ENCODE measurements around the gene GLP2R.

Gene GLP2R

DNA sequence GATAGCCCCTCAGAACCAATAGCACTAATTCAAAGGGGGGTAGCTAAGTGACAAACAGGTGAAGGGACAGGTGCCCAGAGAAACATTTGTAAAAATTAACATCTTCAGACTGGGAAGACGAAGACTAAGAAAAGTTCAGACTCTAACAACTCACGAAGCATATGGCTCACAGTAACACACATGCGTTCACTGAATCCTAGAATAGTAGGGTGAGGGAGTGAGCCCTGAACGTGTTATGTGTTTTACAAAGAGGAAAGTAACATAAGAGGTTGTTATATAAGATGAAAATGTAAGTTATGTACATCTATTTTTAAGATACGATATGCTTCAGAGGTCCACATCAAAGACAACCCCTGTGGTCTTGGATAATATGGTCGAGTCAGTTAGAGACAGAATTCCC, 19.0 kb upstream of the GLP2R start:
- WGBS, 2 donors (ENCODE audit: extremely low coverage in 2 of 2, insufficient read length in 2 of 2, insufficient replicate concordance in 1 of 2), result no CpG with 5 or more reads among the region's 6 CpGs
- H3K27me3 ChIP-seq (ENCODE audit: control insufficient read depth in 3 of 3, insufficient read depth in 3 of 3, low read depth in 1 of 3, low read length in 3 of 3), result no peaks in the 10 kb centered on the region

GRCh38 chr17:9809409-9809808, 16.3 kb upstream of the GLP2R start:
- H3K23ac ChIP-seq (ENCODE audit: low read depth, low read length, poor library complexity), result no peak overlapping the region
- WGBS, 2 donors (ENCODE audit: extremely low coverage in 2 of 2, insufficient read length in 2 of 2, insufficient replicate concordance in 1 of 2), result no CpG with 5 or more reads among the region's 8 CpGs

More for the DNA sequence above, 19.0 kb upstream of the GLP2R start:
- H3K4me1 ChIP-seq (ENCODE audit: control insufficient read depth in 2 of 2, insufficient read depth in 1 of 2, low read depth in 1 of 2, low read length in 2 of 2), result no peaks in the 10 kb centered on the region
- no peak overlapping the region for H2BK5ac ChIP-seq (ENCODE audit: low read length)
- no peak overlapping the region for H2BK120ac ChIP-seq (ENCODE audit: low read depth, low read length)
- H3K27ac ChIP-seq (replicated peaks; ENCODE audit: low read length), result no peak overlapping the region
- peaks cover 0 to 1% of the 10 kb centered on the region in 2 donors for H3K9me3 ChIP-seq (replicated peaks in 1 of 2; ENCODE audit: control insufficient read depth in 2 of 2, insufficient read depth in 1 of 2, low read depth in 1 of 2, low read length in 2 of 2)
- no peak overlapping the region for H3K4me3 ChIP-seq (ENCODE audit: low read length in 2 of 2)
- no peak overlapping the region for H3K14ac ChIP-seq (ENCODE audit: low read length)
- no peak overlapping the region for H3K4ac ChIP-seq (ENCODE audit: low read length)
- H3K23ac ChIP-seq (ENCODE audit: low read depth, low read length, poor library complexity), result no peak overlapping the region
- H2AFZ ChIP-seq (ENCODE audit: low read length), result no peak overlapping the region
- no peak overlapping the region for H4K8ac ChIP-seq (ENCODE audit: low read depth, low read length)
- no peaks in the 10 kb centered on the region for H3K36me3 ChIP-seq (replicated peaks in 1 of 2; ENCODE audit: control insufficient read depth in 2 of 2, insufficient read depth in 2 of 2, low read length in 2 of 2)
- no peak overlapping the region for H2BK15ac ChIP-seq (ENCODE audit: low read length)
- H3K4me2 ChIP-seq (ENCODE audit: insufficient read depth, low read length, poor library complexity, severe bottlenecking), result no peak overlapping the region
- no peak overlapping the region for H2BK12ac ChIP-seq (ENCODE audit: low read length)
- no peak overlapping the region for H3K9ac ChIP-seq (ENCODE audit: low read depth, low read length, poor library complexity)
- no peaks in the 10 kb centered on the region for H3K79me1 ChIP-seq (ENCODE audit: low read depth, low read length)
- H3K18ac ChIP-seq (ENCODE audit: low read length), result no peak overlapping the region
- no peak overlapping the region for H4K91ac ChIP-seq (ENCODE audit: low read depth, low read length, poor library complexity)
- no peak for DNase-seq (ENCODE audit: low spot score)
- no peak overlapping the region for H2AK5ac ChIP-seq (ENCODE audit: low read depth, low read length)

DNA sequence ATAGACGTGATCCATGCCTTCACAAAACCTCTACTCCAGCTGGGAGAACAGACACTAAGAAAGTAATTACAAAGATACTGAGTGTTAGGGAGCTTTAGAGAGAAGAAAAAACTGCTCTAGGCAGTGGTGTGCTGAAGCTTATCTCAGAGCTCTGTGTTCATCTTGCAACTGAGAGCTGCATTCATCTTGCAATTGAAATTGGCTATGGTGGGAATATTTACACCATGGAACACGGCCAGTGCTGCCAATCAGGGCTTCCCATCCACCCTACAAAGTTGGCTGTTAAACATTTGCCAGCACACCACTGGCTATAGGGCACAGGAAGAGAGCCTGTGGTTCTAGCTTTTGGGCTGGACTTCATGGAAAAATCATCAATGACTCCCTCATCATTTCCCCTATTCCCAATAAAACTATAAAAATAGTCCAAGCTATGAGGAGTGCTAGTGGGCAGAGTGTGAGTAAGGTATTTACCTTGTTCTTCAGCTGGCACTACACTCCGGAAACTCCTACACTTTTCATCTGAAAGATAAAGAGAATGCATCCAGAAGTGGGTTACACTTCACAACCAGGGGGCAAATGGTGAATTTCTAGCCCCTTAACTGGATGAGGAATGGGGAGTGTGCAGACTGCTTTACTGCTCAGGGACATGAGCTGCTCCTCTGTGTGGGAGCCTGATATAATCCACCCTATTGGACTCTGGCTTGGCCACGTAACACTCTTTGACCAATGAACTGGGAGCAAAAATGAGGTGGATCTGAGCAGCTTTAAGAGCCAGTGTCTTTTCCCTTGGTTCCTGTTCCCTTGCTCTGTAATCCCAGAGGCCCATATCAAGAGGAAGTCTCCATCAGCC, 15.4 kb upstream of the GLP2R start:
- H3K18ac ChIP-seq (ENCODE audit: low read length), result no peak overlapping the region
- no peak overlapping the region for H3K9ac ChIP-seq (ENCODE audit: low read depth, low read length, poor library complexity)
- no peak overlapping the region for H4K8ac ChIP-seq (ENCODE audit: low read depth, low read length)
- no peak overlapping the region for H3K14ac ChIP-seq (ENCODE audit: low read length)
- no peak overlapping the region for H3K27ac ChIP-seq (replicated peaks; ENCODE audit: low read length)
- no peak overlapping the region for H2BK5ac ChIP-seq (ENCODE audit: low read length)
- DNase-seq (ENCODE audit: low spot score), result no peak
- H2BK120ac ChIP-seq (ENCODE audit: low read depth, low read length), result no peak overlapping the region
- H2BK12ac ChIP-seq (ENCODE audit: low read length), result no peak overlapping the region
- H3K4me1 ChIP-seq (ENCODE audit: control insufficient read depth in 2 of 2, insufficient read depth in 1 of 2, low read depth in 1 of 2, low read length in 2 of 2), result no peaks in the 10 kb centered on the region
- no CpG with 5 or more reads among the region's 4 CpGs for WGBS, 2 donors (ENCODE audit: extremely low coverage in 2 of 2, insufficient read length in 2 of 2, insufficient replicate concordance in 1 of 2)
- H4K91ac ChIP-seq (ENCODE audit: low read depth, low read length, poor library complexity), result no peak overlapping the region
- no peak overlapping the region for H2BK15ac ChIP-seq (ENCODE audit: low read length)
- no peaks in the 10 kb centered on the region for H3K27me3 ChIP-seq (ENCODE audit: control insufficient read depth in 3 of 3, insufficient read depth in 3 of 3, low read depth in 1 of 3, low read length in 3 of 3)
- no peak overlapping the region for H2AFZ ChIP-seq (ENCODE audit: low read length)
- no peaks in the 10 kb centered on the region for H3K36me3 ChIP-seq (replicated peaks in 1 of 2; ENCODE audit: control insufficient read depth in 2 of 2, insufficient read depth in 2 of 2, low read length in 2 of 2)
- H3K4me3 ChIP-seq (ENCODE audit: low read length in 2 of 2), result no peak overlapping the region
- H3K79me1 ChIP-seq (ENCODE audit: low read depth, low read length), result no peaks in the 10 kb centered on the region
- H2AK5ac ChIP-seq (ENCODE audit: low read depth, low read length), result no peak overlapping the region
- no peaks in the 10 kb centered on the region for H3K9me3 ChIP-seq (replicated peaks in 1 of 2; ENCODE audit: control insufficient read depth in 2 of 2, insufficient read depth in 1 of 2, low read depth in 1 of 2, low read length in 2 of 2)
- H3K23ac ChIP-seq (ENCODE audit: low read depth, low read length, poor library complexity), result no peak overlapping the region
- H3K4me2 ChIP-seq (ENCODE audit: insufficient read depth, low read length, poor library complexity, severe bottlenecking), result no peak overlapping the region
- H3K4ac ChIP-seq (ENCODE audit: low read length), result no peak overlapping the region

More at GRCh38 chr17:9809409-9809808, 16.3 kb upstream of the GLP2R start:
- H3K4ac ChIP-seq (ENCODE audit: low read length), result no peak overlapping the region
- H3K9ac ChIP-seq (ENCODE audit: low read depth, low read length, poor library complexity), result no peak overlapping the region
- H4K91ac ChIP-seq (ENCODE audit: low read depth, low read length, poor library complexity), result no peak overlapping the region
- H3K14ac ChIP-seq (ENCODE audit: low read length), result no peak overlapping the region
- H3K27ac ChIP-seq (replicated peaks; ENCODE audit: low read length), result no peak overlapping the region
- no peak overlapping the region for H3K18ac ChIP-seq (ENCODE audit: low read length)
- no peaks in the 10 kb centered on the region for H3K79me1 ChIP-seq (ENCODE audit: low read depth, low read length)
- no peaks in the 10 kb centered on the region for H3K9me3 ChIP-seq (replicated peaks in 1 of 2; ENCODE audit: control insufficient read depth in 2 of 2, insufficient read depth in 1 of 2, low read depth in 1 of 2, low read length in 2 of 2)
- no peaks in the 10 kb centered on the region for H3K4me1 ChIP-seq (ENCODE audit: control insufficient read depth in 2 of 2, insufficient read depth in 1 of 2, low read depth in 1 of 2, low read length in 2 of 2)
- H2AFZ ChIP-seq (ENCODE audit: low read length), result no peak overlapping the region
- H2BK5ac ChIP-seq (ENCODE audit: low read length), result no peak overlapping the region
- DNase-seq (ENCODE audit: low spot score), result no peak
- H2AK5ac ChIP-seq (ENCODE audit: low read depth, low read length), result no peak overlapping the region
- no peak overlapping the region for H3K4me2 ChIP-seq (ENCODE audit: insufficient read depth, low read length, poor library complexity, severe bottlenecking)
- H2BK15ac ChIP-seq (ENCODE audit: low read length), result no peak overlapping the region
- H2BK120ac ChIP-seq (ENCODE audit: low read depth, low read length), result no peak overlapping the region
- H2BK12ac ChIP-seq (ENCODE audit: low read length), result no peak overlapping the region
- H3K27me3 ChIP-seq (ENCODE audit: control insufficient read depth in 3 of 3, insufficient read depth in 3 of 3, low read depth in 1 of 3, low read length in 3 of 3), result no peaks in the 10 kb centered on the region
- no peak overlapping the region for H3K4me3 ChIP-seq (ENCODE audit: low read length in 2 of 2)
- no peaks in the 10 kb centered on the region for H3K36me3 ChIP-seq (replicated peaks in 1 of 2; ENCODE audit: control insufficient read depth in 2 of 2, insufficient read depth in 2 of 2, low read length in 2 of 2)
- no peak overlapping the region for H4K8ac ChIP-seq (ENCODE audit: low read depth, low read length)

GRCh38 chr17:9811086-9811485, 14.6 kb upstream of the GLP2R start:
- no peaks in the 10 kb centered on the region for H3K9me3 ChIP-seq (replicated peaks in 1 of 2; ENCODE audit: control insufficient read depth in 2 of 2, insufficient read depth in 1 of 2, low read depth in 1 of 2, low read length in 2 of 2)
- H2BK5ac ChIP-seq (ENCODE audit: low read length), result no peak overlapping the region
- H3K27ac ChIP-seq (replicated peaks; ENCODE audit: low read length), result no peak overlapping the region
- H2AFZ ChIP-seq (ENCODE audit: low read length), result no peak overlapping the region
- no peak overlapping the region for H2AK5ac ChIP-seq (ENCODE audit: low read depth, low read length)
- no peak overlapping the region for H4K8ac ChIP-seq (ENCODE audit: low read depth, low read length)
- DNase-seq (ENCODE audit: low spot score), result no peak
- no peak overlapping the region for H2BK15ac ChIP-seq (ENCODE audit: low read length)
- no peak overlapping the region for H3K9ac ChIP-seq (ENCODE audit: low read depth, low read length, poor library complexity)
- H3K4ac ChIP-seq (ENCODE audit: low read length), result no peak overlapping the region
- WGBS, 2 donors (ENCODE audit: extremely low coverage in 2 of 2, insufficient read length in 2 of 2, insufficient replicate concordance in 1 of 2), result no CpG with 5 or more reads among the region's 5 CpGs
- H3K4me2 ChIP-seq (ENCODE audit: insufficient read depth, low read length, poor library complexity, severe bottlenecking), result no peak overlapping the region
- no peaks in the 10 kb centered on the region for H3K27me3 ChIP-seq (ENCODE audit: control insufficient read depth in 3 of 3, insufficient read depth in 3 of 3, low read depth in 1 of 3, low read length in 3 of 3)
- no peaks in the 10 kb centered on the region for H3K4me1 ChIP-seq (ENCODE audit: control insufficient read depth in 2 of 2, insufficient read depth in 1 of 2, low read depth in 1 of 2, low read length in 2 of 2)
- H3K4me3 ChIP-seq (ENCODE audit: low read length in 2 of 2), result no peak overlapping the region
- no peaks in the 10 kb centered on the region for H3K36me3 ChIP-seq (replicated peaks in 1 of 2; ENCODE audit: control insufficient read depth in 2 of 2, insufficient read depth in 2 of 2, low read length in 2 of 2)
- no peaks in the 10 kb centered on the region for H3K79me1 ChIP-seq (ENCODE audit: low read depth, low read length)
- H3K18ac ChIP-seq (ENCODE audit: low read length), result no peak overlapping the region
- no peak overlapping the region for H3K14ac ChIP-seq (ENCODE audit: low read length)
- no peak overlapping the region for H2BK120ac ChIP-seq (ENCODE audit: low read depth, low read length)
- no peak overlapping the region for H2BK12ac ChIP-seq (ENCODE audit: low read length)
- no peak overlapping the region for H4K91ac ChIP-seq (ENCODE audit: low read depth, low read length, poor library complexity)
- no peak overlapping the region for H3K23ac ChIP-seq (ENCODE audit: low read depth, low read length, poor library complexity)
